Naive thymus-derived CD4-positive, alpha-beta T cell (primary cell): ENCODE results near the gene CALD1. TPM values are rescaled to one million over a fixed set of nuclear protein-coding genes. Genes with fewer than 3 reads are reported as not detected.
A peak's percentile ranks its signal among the peaks of the same experiment; 100 is the strongest.

Experiments
- ATAC-seq: fragments of 150-1000 bp; cut with Tn5 transposase; 2 replicates; pipeline ENCODE4 v1.10.0; 2021; ENCODE audit warnings: mild to moderate bottlenecking, moderate library complexity
- CTCF ChIA-PET: fragments of 350-600 bp; sonication (Branson Sonifier 250); formaldehyde crosslinking; loops from one replicate; lab custom pipeline; 2021; ENCODE audit warnings: antibody characterized with exemption; lab: Charles Lee
- POLR2A ChIA-PET: fragments of 350-600 bp; sonication (Branson Sonifier 250); formaldehyde crosslinking; loops from one replicate; lab custom pipeline; 2021; ENCODE audit warnings: antibody characterized with exemption, inconsistent platforms; lab: Charles Lee
- DNase-seq, 9 donors: peaks; one replicate each; pipeline versions ENCODE4 v3.0.0 to v3.0.0-alpha.2; 2020 to 2022; ENCODE audit warnings: mixed read lengths in 1 of 9
- H3K27ac ChIP-seq: one replicate; pipeline ENCODE4 v1.7.0; 2013; ENCODE audit warnings: mild to moderate bottlenecking, low read depth, low read length, moderate library complexity
- H3K27me3 ChIP-seq, 2 donors: one replicate each; pipeline ENCODE4 v1.7.0; 2013; ENCODE audit warnings: low read length in 2 of 2, mild to moderate bottlenecking in 2 of 2, moderate library complexity in 2 of 2; ENCODE audit not compliant: control insufficient read depth in 2 of 2, insufficient read depth in 2 of 2
- H3K36me3 ChIP-seq, 3 experiments: 1 replicate in 2 of 3; 2 replicates in 1 of 3; pipeline ENCODE4 v1.7.0; 2013; ENCODE audit warnings: low read length in 3 of 3, mild to moderate bottlenecking in 3 of 3, moderate library complexity in 1 of 3; ENCODE audit not compliant: insufficient read depth in 3 of 3, control insufficient read depth in 2 of 3
- H3K4me1 ChIP-seq, 2 donors: one replicate each; pipeline ENCODE4 v1.7.0; 2013; ENCODE audit warnings: low read length in 2 of 2, mild to moderate bottlenecking in 2 of 2, moderate library complexity in 1 of 2; ENCODE audit not compliant: control insufficient read depth in 2 of 2, insufficient read depth in 2 of 2
- H3K4me3 ChIP-seq: 2 replicates; pipeline ENCODE4 v1.7.0; 2013; ENCODE audit warnings: mild to moderate bottlenecking, low read length
- H3K9me3 ChIP-seq, 3 experiments: 1 replicate in 2 of 3; 2 replicates in 1 of 3; pipeline ENCODE4 v1.7.0; 2013; ENCODE audit warnings: low read length in 3 of 3; ENCODE audit not compliant: control insufficient read depth in 2 of 3
- H3K27ac Mint-ChIP-seq, 9 donors: one replicate each; pipeline ENCODE4 v1.8.0; 2020 to 2022; ENCODE audit warnings: mixed read lengths in 9 of 9, mild to moderate bottlenecking in 8 of 9, moderate library complexity in 5 of 9, inconsistent platforms in 2 of 9
- H3K27me3 Mint-ChIP-seq, 5 donors: one replicate each; pipeline ENCODE4 v1.8.0; 2021 to 2022; ENCODE audit warnings: mixed read lengths in 5 of 5, mild to moderate bottlenecking in 1 of 5
- H3K36me3 Mint-ChIP-seq, 5 donors: one replicate each; pipeline ENCODE4 v1.8.0; 2020 to 2022; ENCODE audit warnings: mixed read lengths in 5 of 5, mild to moderate bottlenecking in 3 of 5, inconsistent platforms in 1 of 5
- H3K4me1 Mint-ChIP-seq, 7 donors: one replicate each; pipeline ENCODE4 v1.8.0; 2020 to 2022; ENCODE audit warnings: mixed read lengths in 7 of 7, mild to moderate bottlenecking in 3 of 7, inconsistent platforms in 1 of 7
- H3K4me3 Mint-ChIP-seq, 10 donors: one replicate each; pipeline ENCODE4 v1.8.0; 2020 to 2022; ENCODE audit warnings: mild to moderate bottlenecking in 10 of 10, mixed read lengths in 10 of 10, moderate library complexity in 6 of 10, inconsistent platforms in 2 of 10
- H3K9me3 Mint-ChIP-seq, 11 donors: one replicate each; pipeline ENCODE4 v1.8.0; 2020 to 2022; ENCODE audit warnings: mixed read lengths in 11 of 11, mild to moderate bottlenecking in 4 of 11, inconsistent platforms in 1 of 11, moderate library complexity in 1 of 11
- intact Hi-C, 2 donors: fragments of 100-400 bp; cut with micrococcal nuclease; formaldehyde crosslinking; loops; one replicate each; pipeline ENCODE4 v1.15.1; 2023
- polyA plus RNA-seq, 2 donors: library from polyadenylated mRNA; unstranded; fragments of 300-500 nt; fragmentation: Illumina TruSeq; gene quantifications; one replicate each; pipeline ENCODE4 v1.2.3, GENCODE V29; 2021
- total RNA-seq, 6 experiments: library from RNA in 5 of 6; stranded (reverse) in 5 of 6; gene quantifications; 1 replicate in 5 of 6; 2 replicates in 1 of 6; pipeline ENCODE4 v1.2.3 and lab custom pipeline; 2021 to 2026

Gene CALD1
- total and polyA plus RNA-seq, 7 experiments from 2014 or later = 0.27 to 2.0 (median 0.37) TPM; not detected in 1

- no peak overlapping the region for H3K27ac Mint-ChIP-seq
- Histone ChIP-seq H3K27me3 (no peaks in the 10 kb centered on the region), H3K9me3 (no peaks in the 10 kb centered on the region), H3K4me1 (no peaks in the 10 kb centered on the region), H3K36me3 (no peaks in the 10 kb centered on the region), H3K27ac (no peak overlapping the region), H3K4me3 (no peak overlapping the region)
- DNase-seq = no peak
- ATAC-seq = no peak
- peaks cover 0 to 4% (median 0%) of the 10 kb centered on the region in 5 donors for H3K36me3 Mint-ChIP-seq
- peaks cover 0 to 5% (median under 1%) of the 10 kb centered on the region in 7 donors for H3K4me1 Mint-ChIP-seq
- POLR2A ChIA-PET = no interaction called here
- peaks cover 0 to 2% (median 0%) of the 10 kb centered on the region in 5 donors for H3K27me3 Mint-ChIP-seq
- H3K4me3 Mint-ChIP-seq = no peak overlapping the region
- peaks cover 0 to 10% (median 2%) of the 10 kb centered on the region in 11 donors for H3K9me3 Mint-ChIP-seq
- intact Hi-C loops = no loop called here
- CTCF ChIA-PET = interaction anchor here (0.6 to 1.2 kb wide), 2 partner anchors 26 to 231 kb away, joined by 3 to 4 read pairs; no protein-coding TSS in a partner anchor
These were observed 148.3 kb downstream of the CALD1 start for GRCh38 chr7:134927723-134928122.

GRCh38 chr7:134928554-134928953, 149.1 kb downstream of the CALD1 start:
- POLR2A ChIA-PET = no interaction called here
- intact Hi-C loops = no loop called here

GRCh38 chr7:134931487-134931886, 152.1 kb downstream of the CALD1 start:
- no peaks in the 10 kb centered on the region for H3K36me3 ChIP-seq
- no peak overlapping the region for H3K27ac ChIP-seq
- H3K4me1 ChIP-seq = no peaks in the 10 kb centered on the region
- DNase-seq (no peak), ATAC-seq (no peak)
- no peak overlapping the region for H3K4me3 Mint-ChIP-seq
- intact Hi-C loops = no loop called here
- ChIA-PET POLR2A (no interaction called here), CTCF (no interaction called here)
- peaks cover 7 to 16% (median 13%) of the 10 kb centered on the region in 7 donors for H3K4me1 Mint-ChIP-seq
- H3K9me3 Mint-ChIP-seq = peaks cover 0 to 4% (median 0%) of the 10 kb centered on the region in 11 donors
- H3K9me3 ChIP-seq = no peaks in the 10 kb centered on the region
- no peak overlapping the region for H3K4me3 ChIP-seq
- H3K36me3 Mint-ChIP-seq = peaks cover 0 to 4% (median 0%) of the 10 kb centered on the region in 5 donors
- no peak overlapping the region for H3K27ac Mint-ChIP-seq
- no peaks in the 10 kb centered on the region for H3K27me3 ChIP-seq
- H3K27me3 Mint-ChIP-seq = peaks cover 0 to 2% (median 0%) of the 10 kb centered on the region in 5 donors

More at GRCh38 chr7:134928554-134928953, 149.1 kb downstream of the CALD1 start:
- H3K27ac Mint-ChIP-seq = peak overlapping the region in 1 of 9 donors; percentile 33
- Histone ChIP-seq H3K4me3 (no peak overlapping the region), H3K27ac (no peak overlapping the region), H3K27me3 (no peaks in the 10 kb centered on the region), H3K4me1 (no peaks in the 10 kb centered on the region), H3K9me3 (no peaks in the 10 kb centered on the region), H3K36me3 (no peaks in the 10 kb centered on the region)
- H3K4me3 Mint-ChIP-seq = no peak overlapping the region
- CTCF ChIA-PET = interaction anchor here (0.7 kb wide), 1 partner anchor 87 kb away, joined by 7 read pairs; no protein-coding TSS in a partner anchor
- peaks cover 5 to 12% (median 9%) of the 10 kb centered on the region in 7 donors for H3K4me1 Mint-ChIP-seq
- peaks cover 0 to 2% (median 0%) of the 10 kb centered on the region in 5 donors for H3K27me3 Mint-ChIP-seq
- no peak for DNase-seq
- H3K9me3 Mint-ChIP-seq = peaks cover 0 to 10% (median 2%) of the 10 kb centered on the region in 11 donors
- ATAC-seq = no peak
- peaks cover 0 to 4% (median 0%) of the 10 kb centered on the region in 5 donors for H3K36me3 Mint-ChIP-seq

- no peaks in the 10 kb centered on the region for H3K4me1 ChIP-seq
- Mint-ChIP-seq H3K36me3 (peaks cover 0 to 4% (median 0%) of the 10 kb centered on the region in 5 donors), H3K27ac (peak overlapping the region in 6 of 9 donors; percentile 9 to 51 (median 37)), H3K9me3 (peaks cover 0 to 4% (median 0%) of the 10 kb centered on the region in 11 donors), H3K27me3 (peaks cover 0 to 2% (median 0%) of the 10 kb centered on the region in 5 donors), H3K4me1 (peaks cover 7 to 16% (median 13%) of the 10 kb centered on the region in 7 donors), H3K4me3 (peak overlapping the region in 9 of 10 donors; percentile 24 to 79 (median 61))
- H3K27me3 ChIP-seq = no peaks in the 10 kb centered on the region
- H3K27ac ChIP-seq = no peak overlapping the region
- ChIA-PET POLR2A (interaction anchor here (0.7 kb wide), 1 partner anchor 611 kb away, joined by 4 read pairs; no protein-coding TSS in a partner anchor), CTCF (no interaction called here)
- H3K36me3 ChIP-seq = no peaks in the 10 kb centered on the region
- intact Hi-C loops = no loop called here
- no peak overlapping the region for H3K4me3 ChIP-seq
- H3K9me3 ChIP-seq = no peaks in the 10 kb centered on the region
- no peak for DNase-seq
- ATAC-seq = no peak
These were observed 153.4 kb downstream of the CALD1 start for GRCh38 chr7:134932707-134933370.

GRCh38 chr7:134933460-134934068, 154.1 kb downstream of the CALD1 start:
- intact Hi-C loops = no loop called here

GRCh38 chr7:134935701-134936100, 156.3 kb downstream of the CALD1 start:
- H3K36me3 Mint-ChIP-seq = peaks cover 0 to 3% (median 0%) of the 10 kb centered on the region in 5 donors
- POLR2A ChIA-PET = no interaction called here
- H3K27me3 ChIP-seq = no peaks in the 10 kb centered on the region
- peak overlapping the region in 1 of 9 donors; percentile 63 for H3K27ac Mint-ChIP-seq
- H3K4me3 ChIP-seq = no peak overlapping the region
- ATAC-seq = no peak
- no peaks in the 10 kb centered on the region for H3K36me3 ChIP-seq
- CTCF ChIA-PET = interaction anchor here (0.5 to 1.3 kb wide), 2 partner anchors 10 to 169 kb away, joined by 3 read pairs; no protein-coding TSS in a partner anchor
- peaks cover 0 to 4% (median 0%) of the 10 kb centered on the region in 11 donors for H3K9me3 Mint-ChIP-seq
- no peak overlapping the region for H3K27ac ChIP-seq
- H3K4me1 ChIP-seq = no peaks in the 10 kb centered on the region
- no peaks in the 10 kb centered on the region for H3K9me3 ChIP-seq
- DNase-seq = no peak
- H3K4me1 Mint-ChIP-seq = peaks cover 7 to 16% (median 13%) of the 10 kb centered on the region in 7 donors
- H3K4me3 Mint-ChIP-seq = no peak overlapping the region
- intact Hi-C loops = no loop called here
- no peaks in the 10 kb centered on the region for H3K27me3 Mint-ChIP-seq

More at GRCh38 chr7:134933460-134934068, 154.1 kb downstream of the CALD1 start:
- Mint-ChIP-seq H3K4me1 (peaks cover 7 to 16% (median 13%) of the 10 kb centered on the region in 7 donors), H3K36me3 (peaks cover 0 to 4% (median 0%) of the 10 kb centered on the region in 5 donors), H3K27me3 (peaks cover 0 to 2% (median 0%) of the 10 kb centered on the region in 5 donors), H3K9me3 (peaks cover 0 to 4% (median 0%) of the 10 kb centered on the region in 11 donors), H3K27ac (peak overlapping the region in 5 of 9 donors; percentile 9 to 71 (median 47)), H3K4me3 (peak overlapping the region in 8 of 10 donors; percentile 24 to 79 (median 62))
- Histone ChIP-seq H3K4me1 (no peaks in the 10 kb centered on the region), H3K27ac (no peak overlapping the region), H3K9me3 (no peaks in the 10 kb centered on the region), H3K36me3 (no peaks in the 10 kb centered on the region), H3K27me3 (no peaks in the 10 kb centered on the region), H3K4me3 (no peak overlapping the region)
- ChIA-PET CTCF (interaction anchor here (1.2 kb wide), 1 partner anchor 60 kb away, joined by 4 read pairs; no protein-coding TSS in a partner anchor), POLR2A (interaction anchor here (0.6 to 0.7 kb wide), 2 partner anchors 298 to 611 kb away, joined by 3 to 4 read pairs; no protein-coding TSS in a partner anchor)
- ATAC-seq (no peak), DNase-seq (no peak)
